B cell (primary cell): ENCODE measurements around the gene GUCY1B1. TPM values are rescaled to one million over a fixed set of nuclear protein-coding genes. Genes with fewer than 3 reads are reported as not detected.

ENCODE experiments used
- ATAC-seq: fragments of 200-7000 bp; cut with Tn5 transposase; one replicate; pipeline ENCODE4 v1.10.0; 2021; ENCODE audit warnings: low read depth, mild to moderate bottlenecking, moderate number of reproducible peaks, moderate library complexity
- CTCF ChIA-PET: fragments of 350-600 bp; sonication (Branson Sonifier 250); formaldehyde crosslinking; loops from one replicate; lab custom pipeline; 2021; ENCODE audit warnings: antibody characterized with exemption, inconsistent platforms; lab: Charles Lee
- POLR2A ChIA-PET: fragments of 350-600 bp; sonication (Branson Sonifier 250); formaldehyde crosslinking; loops from one replicate; lab custom pipeline; 2021; ENCODE audit warnings: antibody characterized with exemption; lab: Charles Lee
- DNase-seq: peaks from one replicate; pipeline ENCODE4 v3.0.0; 2013
- H2AFZ ChIP-seq: 2 replicates; pipeline ENCODE4 v1.6.1; 2012; ENCODE audit warnings: mild to moderate bottlenecking, low read depth, low read length; ENCODE audit not compliant: insufficient read depth, poor library complexity, severe bottlenecking
- H3K27ac ChIP-seq, 2 donors: 1 replicate in 1 of 2; 2 replicates in 1 of 2; pipeline ENCODE4 v1.5.1; 2012 to 2013; ENCODE audit warnings: low read length in 2 of 2, mild to moderate bottlenecking in 2 of 2, moderate library complexity in 1 of 2
- H3K27me3 ChIP-seq, 4 experiments: fragments of 200-600 bp in 1 of 4; sonication (generic) in 1 of 4; replicated peaks in 1 of 4; 1 replicate in 2 of 4; 2 replicates in 2 of 4; pipeline versions ENCODE4 v1.6.1 to v1.7.0; 2013 to 2016; ENCODE audit warnings: low read length in 3 of 4, mild to moderate bottlenecking in 2 of 4, mixed read lengths in 1 of 4, moderate library complexity in 1 of 4; ENCODE audit not compliant: insufficient read depth in 4 of 4, control insufficient read depth in 3 of 4; ENCODE audit errors: control extremely low read depth in 1 of 4
- H3K36me3 ChIP-seq, 2 experiments: replicated peaks in 1 of 2; 1 replicate in 1 of 2; 2 replicates in 1 of 2; pipeline versions ENCODE4 v1.6.1 to v1.7.1; 2013; ENCODE audit warnings: low read length in 1 of 2; ENCODE audit not compliant: insufficient read depth in 2 of 2, control insufficient read depth in 1 of 2; ENCODE audit errors: control extremely low read depth in 1 of 2, extremely low read depth in 1 of 2
- H3K4me1 ChIP-seq, 2 donors: fragments of 200-600 bp in 1 of 2; sonication (generic) in 1 of 2; 1 replicate in 1 of 2; 2 replicates in 1 of 2; pipeline versions ENCODE4 v1.5.1 to v1.6.1; 2013 to 2017; ENCODE audit warnings: low read length in 2 of 2; ENCODE audit not compliant: control insufficient read depth in 2 of 2, insufficient read depth in 2 of 2
- H3K4me2 ChIP-seq: replicated peaks from 2 replicates; pipeline ENCODE3; 2012; ENCODE audit warnings: mild to moderate bottlenecking, low read depth, low read length; ENCODE audit not compliant: poor library complexity, severe bottlenecking
- H3K4me3 ChIP-seq, 5 experiments: fragments of 200-600 bp in 1 of 5; sonication (generic) in 1 of 5; 1 replicate in 3 of 5; 2 replicates in 2 of 5; pipeline versions ENCODE4 v1.5.1 to v1.7.0; 2011 to 2016; ENCODE audit warnings: low read length in 4 of 5, mild to moderate bottlenecking in 4 of 5, low read depth in 2 of 5, control low read depth in 1 of 5, moderate library complexity in 1 of 5; ENCODE audit not compliant: insufficient read depth in 1 of 5; ENCODE audit errors: control extremely low read depth in 1 of 5, extremely low read depth in 1 of 5
- H3K79me2 ChIP-seq: fragments of 200-600 bp; sonication (generic); one replicate; pipeline ENCODE4 v1.6.0; 2016; ENCODE audit warnings: low read length; ENCODE audit not compliant: control insufficient read depth, insufficient read depth
- H3K9ac ChIP-seq: fragments of 200-600 bp; sonication (generic); 2 replicates; pipeline ENCODE4 v1.6.1; 2017; ENCODE audit warnings: mild to moderate bottlenecking, low read length, moderate library complexity
- H3K9me3 ChIP-seq, 3 donors: one replicate each; pipeline versions ENCODE4 v1.6.1 to v1.7.1; 2013; ENCODE audit warnings: low read length in 2 of 3; ENCODE audit not compliant: control insufficient read depth in 2 of 3, insufficient read depth in 1 of 3; ENCODE audit errors: control extremely low read depth in 1 of 3
- H4K20me1 ChIP-seq: 2 replicates; pipeline ENCODE4 v1.6.0; 2012; ENCODE audit warnings: mild to moderate bottlenecking, low read length; ENCODE audit not compliant: insufficient read depth, control insufficient read depth, poor library complexity, severe bottlenecking
- H3K27ac Mint-ChIP-seq: one replicate; pipeline ENCODE4 v1.8.0; 2021; ENCODE audit warnings: mixed read lengths
- H3K27me3 Mint-ChIP-seq: one replicate; pipeline ENCODE4 v1.8.0; 2021; ENCODE audit warnings: mixed read lengths
- H3K4me1 Mint-ChIP-seq: one replicate; pipeline ENCODE4 v1.8.0; 2021; ENCODE audit warnings: mixed read lengths
- H3K4me3 Mint-ChIP-seq: one replicate; pipeline ENCODE4 v1.8.0; 2021; ENCODE audit warnings: mixed read lengths
- H3K9me3 Mint-ChIP-seq: one replicate; pipeline ENCODE4 v1.8.0; 2022; ENCODE audit warnings: mixed read lengths; ENCODE audit not compliant: insufficient read depth
- CTCF ChIP-seq: fragments of 200-600 bp; IDR thresholded peaks from one replicate; pipeline ENCODE4 v1.8.0; 2022; ENCODE audit warnings: antibody characterized with exemption, mild to moderate bottlenecking
- EZH2 ChIP-seq: IDR thresholded peaks from 2 replicates; pipeline ENCODE4 v1.6.1; 2012; ENCODE audit warnings: borderline replicate concordance, low read depth, mild to moderate bottlenecking, moderate library complexity, low read length; ENCODE audit not compliant: insufficient read depth, poor library complexity, severe bottlenecking
- WGBS: methylation state at CpG from one replicate; pipeline ENCODE4 v1.1.5; 2013; ENCODE audit warnings: missing lambda C conversion rate; ENCODE audit not compliant: insufficient coverage; 5-methylcytosine and 5-hydroxymethylcytosine counted together
- intact Hi-C: fragments of 100-400 bp; cut with micrococcal nuclease; formaldehyde crosslinking; loops from one replicate; pipeline ENCODE4 v1.10.0; 2022
- polyA plus RNA-seq: library from polyadenylated mRNA; depleted of rRNA; stranded (reverse); fragments of >200 nt; gene quantifications from 2 replicates; pipeline ENCODE4 v1.2.3, GENCODE V29; 2012
- total RNA-seq, 2 donors: library from RNA; stranded (reverse); fragments of 120-200 nt in 1 of 2; gene quantifications; 1 replicate in 1 of 2; 2 replicates in 1 of 2; pipeline versions ENCODE4 v1.2.3 to v1.2.4, GENCODE V29; 2013 to 2022

The GUCY1B1 gene
- total and polyA plus RNA-seq, 2 donors (not counting 1 experiment from before 2014, with no cell fraction given), result 0.09 to 0.10 TPM

DNA sequence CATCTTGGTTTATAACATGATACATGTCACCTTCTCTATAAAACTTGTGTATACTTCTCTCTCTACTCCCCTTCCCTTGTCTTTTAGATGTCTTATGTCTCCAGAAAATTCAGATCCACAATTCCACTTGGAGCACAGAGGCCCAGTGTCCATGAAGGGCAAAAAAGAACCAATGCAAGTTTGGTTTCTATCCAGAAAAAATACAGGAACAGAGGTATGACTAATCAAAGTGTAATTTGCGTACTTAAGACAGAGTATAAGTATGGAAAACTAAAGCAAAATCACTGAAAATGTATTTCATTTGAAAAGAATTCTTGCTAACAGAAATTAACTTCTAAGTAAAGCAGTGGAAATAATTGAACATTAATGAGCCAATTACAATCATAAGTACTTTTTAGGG lies 46.2 kb downstream of the GUCY1B1 start:
- Mint-ChIP-seq H3K9me3 (no peaks in the 10 kb centered on the region), H3K27ac (no peak overlapping the region), H3K27me3 (no peaks in the 10 kb centered on the region), H3K4me3 (no peak overlapping the region), H3K4me1 (no peaks in the 10 kb centered on the region)
- Histone ChIP-seq H3K9me3 (no peaks in the 10 kb centered on the region), H3K4me2 (no peak overlapping the region), H4K20me1 (no peaks in the 10 kb centered on the region), H3K27me3 (no peaks in the 10 kb centered on the region), H3K27ac (no peak overlapping the region), H2AFZ (no peak overlapping the region), H3K9ac (no peak overlapping the region), H3K36me3 (no peaks in the 10 kb centered on the region), H3K79me2 (no peaks in the 10 kb centered on the region), H3K4me3 (no peak overlapping the region), H3K4me1 (no peaks in the 10 kb centered on the region)
- DNase-seq (no peak), ATAC-seq (no peak)
- TF ChIP-seq EZH2 (no peak), CTCF (no peak)
- intact Hi-C loops, result no loop called here
- CTCF ChIA-PET, result no interaction called here
- POLR2A ChIA-PET, result no interaction called here
- no CpG with 5 or more reads among the region's 1 CpG for WGBS

- no peaks in the 10 kb centered on the region for H3K79me2 ChIP-seq
- ChIA-PET CTCF (no interaction called here), POLR2A (no interaction called here)
- no peaks in the 10 kb centered on the region for H3K9me3 ChIP-seq
- no peak overlapping the region for H3K4me2 ChIP-seq
- no peaks in the 10 kb centered on the region for H3K36me3 ChIP-seq
- TF ChIP-seq CTCF (no peak), EZH2 (no peak)
- ATAC-seq (no peak), DNase-seq (no peak)
- H4K20me1 ChIP-seq, result no peaks in the 10 kb centered on the region
- Mint-ChIP-seq H3K27ac (no peak overlapping the region), H3K27me3 (no peaks in the 10 kb centered on the region), H3K9me3 (no peaks in the 10 kb centered on the region), H3K4me3 (no peak overlapping the region), H3K4me1 (no peaks in the 10 kb centered on the region)
- H3K27ac ChIP-seq, result no peak overlapping the region
- no CpG with 5 or more reads among the region's 1 CpG for WGBS
- no peak overlapping the region for H2AFZ ChIP-seq
- H3K27me3 ChIP-seq, result no peaks in the 10 kb centered on the region
- no peak overlapping the region for H3K9ac ChIP-seq
- no peaks in the 10 kb centered on the region for H3K4me1 ChIP-seq
- intact Hi-C loops, result no loop called here
- H3K4me3 ChIP-seq, result no peak overlapping the region
These were observed 48.2 kb downstream of the GUCY1B1 start for GRCh38 chr4:155807021-155807420.
